Neural cell (in vitro differentiated cells): ENCODE data around the gene ROCK2. TPM values are rescaled to one million over a fixed set of nuclear protein-coding genes. Genes with fewer than 3 reads are reported as not detected.

ENCODE experiments used
- H2AFZ ChIP-seq: fragments of 200-600, 300-800 bp; sonication (generic), shearing (Covaris generic); 2 replicates; pipeline ENCODE4 v1.6.0; 2014; ENCODE audit warnings: low read depth, mild to moderate bottlenecking, antibody characterized with exemption, low read length, moderate library complexity
- H3F3A ChIP-seq: fragments of 200-600 bp; shearing (Covaris generic); 2 replicates; pipeline ENCODE4 v1.6.1; 2016; ENCODE audit warnings: mild to moderate bottlenecking, moderate library complexity, mixed read lengths, antibody characterized with exemption, low read length; ENCODE audit not compliant: insufficient read depth, poor library complexity, severe bottlenecking
- H3K27ac ChIP-seq: fragments of 200-600, 300-800 bp; sonication (generic), shearing (Covaris generic); 2 replicates; pipeline ENCODE4 v1.5.1; 2014; ENCODE audit warnings: mild to moderate bottlenecking, low read length, moderate library complexity
- H3K27me3 ChIP-seq: fragments of 300-800, 200-600 bp; sonication (generic), shearing (Covaris generic); 2 replicates; pipeline ENCODE4 v1.6.0; 2014; ENCODE audit warnings: mild to moderate bottlenecking, low read depth, low read length, moderate library complexity; ENCODE audit not compliant: insufficient read depth
- H3K36me3 ChIP-seq: fragments of 300-800, 200-600 bp; sonication (generic), shearing (Covaris generic); 2 replicates; pipeline ENCODE4 v1.5.1; 2014; ENCODE audit warnings: mild to moderate bottlenecking, antibody characterized with exemption, low read length, moderate library complexity; ENCODE audit not compliant: insufficient read depth
- H3K4me2 ChIP-seq: fragments of 300-800, 200-600 bp; sonication (generic), shearing (Covaris generic); 2 replicates; pipeline ENCODE4 v1.6.0; 2014; ENCODE audit warnings: mild to moderate bottlenecking, low read length
- H3K4me3 ChIP-seq: fragments of 300-800, 200-600 bp; sonication (generic), shearing (Covaris generic); 2 replicates; pipeline ENCODE4 v1.5.1; 2014; ENCODE audit warnings: mild to moderate bottlenecking, low read length, moderate library complexity
- H3K79me2 ChIP-seq: fragments of 200-600 bp; shearing (Covaris generic); replicated peaks from 2 replicates; pipeline ENCODE4 v1.6.0; 2014; ENCODE audit warnings: mild to moderate bottlenecking, low read length, moderate library complexity; ENCODE audit not compliant: insufficient read depth
- H3K9ac ChIP-seq: fragments of 300-800, 200-600 bp; sonication (generic), shearing (Covaris generic); 2 replicates; pipeline ENCODE4 v1.6.1; 2016; ENCODE audit warnings: mild to moderate bottlenecking, low read length, mixed read lengths
- H3K9me2 ChIP-seq: fragments of 200-600 bp; shearing (Covaris generic); 2 replicates; pipeline ENCODE4 v1.6.1; 2016; ENCODE audit warnings: mild to moderate bottlenecking, low read length, mixed read lengths; ENCODE audit not compliant: insufficient read depth
- H3K9me3 ChIP-seq: fragments of 200-600, 300-800 bp; sonication (generic), shearing (Covaris generic); 2 replicates; pipeline ENCODE4 v1.6.1; 2016; ENCODE audit warnings: mild to moderate bottlenecking, mixed run types, low read length, moderate library complexity, mixed read lengths
- H4K20me1 ChIP-seq: fragments of 200-600 bp; shearing (Covaris generic); 2 replicates; pipeline ENCODE4 v1.6.1; 2016; ENCODE audit warnings: mild to moderate bottlenecking, mixed run types; ENCODE audit not compliant: insufficient read depth
- CTCF ChIP-seq: fragments of 450-650 bp; IDR thresholded peaks from 2 replicates; pipeline ENCODE4 v1.5.1; 2014; ENCODE audit warnings: antibody characterized with exemption, mild to moderate bottlenecking, moderate library complexity; ENCODE audit not compliant: poor library complexity, severe bottlenecking
- EP300 ChIP-seq: fragments of 450-650 bp; conservative IDR thresholded peaks from 2 replicates; pipeline ENCODE4 v1.6.1; 2014; ENCODE audit warnings: antibody characterized with exemption, mild to moderate bottlenecking, moderate library complexity; ENCODE audit not compliant: poor library complexity, severe bottlenecking
- EZH2 ChIP-seq: fragments of 200-600, 300-800 bp; shearing (Covaris generic), sonication (generic); IDR thresholded peaks from 2 replicates; pipeline ENCODE4 v1.6.1; 2014; ENCODE audit warnings: antibody characterized with exemption, low read length, borderline replicate concordance, mild to moderate bottlenecking; ENCODE audit not compliant: insufficient read depth, poor library complexity, severe bottlenecking
- MXI1 ChIP-seq: fragments of 450-650 bp; conservative IDR thresholded peaks from 2 replicates; pipeline ENCODE4 v1.6.1; 2014; ENCODE audit warnings: antibody characterized with exemption, mild to moderate bottlenecking; ENCODE audit not compliant: poor library complexity, severe bottlenecking
- RAD21 ChIP-seq: fragments of 450-650 bp; conservative IDR thresholded peaks from 2 replicates; pipeline ENCODE4 v1.6.1; 2014; ENCODE audit warnings: antibody characterized with exemption, mild to moderate bottlenecking, moderate library complexity
- REST ChIP-seq: IDR thresholded peaks from 2 replicates; pipeline ENCODE4 v1.6.1; 2012; ENCODE audit warnings: borderline replicate concordance
- SMC3 ChIP-seq: fragments of 450-650 bp; conservative IDR thresholded peaks from 2 replicates; pipeline ENCODE4 v1.6.1; 2014; ENCODE audit warnings: antibody characterized with exemption, mild to moderate bottlenecking, moderate library complexity; ENCODE audit not compliant: poor library complexity
- polyA plus RNA-seq: library from polyadenylated mRNA; depleted of rRNA; stranded (reverse); fragments of >200 nt; gene quantifications from 2 replicates; pipeline ENCODE4 v1.2.3, GENCODE V29; 2014

The ROCK2 gene
- polyA plus RNA-seq, 1 donor from 2014 or later = 25.7 TPM

GRCh38 chr2:11327871-11328270 lies 16.6 kb downstream of the ROCK2 start:
- TF ChIP-seq RAD21 = no peak
- TF ChIP-seq CTCF = no peak
- no peak for TF ChIP-seq EZH2
- no peak for TF ChIP-seq MXI1
- H3K9ac ChIP-seq = no peak overlapping the region
- H3K4me2 ChIP-seq = no peak overlapping the region
- no peak overlapping the region for H3K4me3 ChIP-seq
- no peaks in the 10 kb centered on the region for H3K9me2 ChIP-seq
- H3K79me2 ChIP-seq = peaks cover 63% of the 10 kb centered on the region
- no peak overlapping the region for H2AFZ ChIP-seq
- no peaks in the 10 kb centered on the region for H3K36me3 ChIP-seq
- no peaks in the 10 kb centered on the region for H4K20me1 ChIP-seq
- H3K9me3 ChIP-seq = peaks cover 4% of the 10 kb centered on the region
- H3K27me3 ChIP-seq = no peaks in the 10 kb centered on the region
- H3K27ac ChIP-seq = no peak overlapping the region
- no peaks in the 10 kb centered on the region for H3F3A ChIP-seq

- Histone ChIP-seq H3K27ac (no peak overlapping the region), H4K20me1 (no peaks in the 10 kb centered on the region), H3K9me3 (no peaks in the 10 kb centered on the region), H3K79me2 (peaks cover 62% of the 10 kb centered on the region), H3K36me3 (no peaks in the 10 kb centered on the region), H3K4me2 (no peak overlapping the region), H3K9ac (no peak overlapping the region), H3K9me2 (no peaks in the 10 kb centered on the region), H3F3A (no peaks in the 10 kb centered on the region), H3K4me3 (no peak overlapping the region), H3K27me3 (no peaks in the 10 kb centered on the region), H2AFZ (no peak overlapping the region)
- TF ChIP-seq REST (no peak), MXI1 (no peak), SMC3 (no peak), EP300 (no peak), CTCF (no peak), RAD21 (no peak)
These were observed 17.7 kb downstream of the ROCK2 start for GRCh38 chr2:11326677-11327211.
